HG02763 (cell line): ENCODE data around the gene MED28.
"Not testable (repeated sequence)": the region's sequence is repeated elsewhere in the genome, so short reads cannot be mapped to it uniquely, and the experiment has no call there.

Experiments
- ATAC-seq: cut with Tn5 transposase; IDR thresholded peaks from one replicate; pipeline ENCODE4 v1.9.1; 2021; ENCODE audit warnings: mild to moderate bottlenecking, moderate library complexity; ENCODE audit not compliant: unreplicated experiment

MED28 gene

GRCh38 chr4:17614416-17615299 lies at the start of gene MED28:
Gene MED28 (plus strand): TSS chr4:17614641. CDS start chr4:17614655, 14 bp downstream.
- peak; percentile 92 for ATAC-seq

GRCh38 chr4:17565846-17566245 lies 48.6 kb upstream of the MED28 start:
- ATAC-seq, result no peak

DNA sequence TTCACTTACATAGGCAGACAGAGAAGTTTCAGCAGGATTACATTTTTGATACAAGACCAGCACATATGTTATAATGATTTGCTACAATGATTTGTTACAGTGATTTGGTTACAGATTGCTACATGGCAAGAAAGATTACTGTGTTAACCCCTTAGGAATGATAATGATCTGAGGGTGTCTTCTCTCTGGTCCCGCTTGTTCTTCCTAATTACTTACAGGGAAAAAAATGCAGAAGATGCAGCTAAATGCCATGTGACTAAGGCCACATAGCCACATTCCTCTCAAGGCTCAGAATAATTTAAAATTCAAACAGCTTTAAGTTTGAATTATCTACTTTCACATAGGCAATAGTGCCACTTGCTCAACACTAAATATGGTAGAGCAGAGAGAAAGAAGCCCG lies 47.2 kb upstream of the MED28 start:
- ATAC-seq, result no peak

- no peak for ATAC-seq
These were observed 40.2 kb upstream of the MED28 start for GRCh38 chr4:17574206-17574605.

GRCh38 chr4:17575177-17575576 lies 39.3 kb upstream of the MED28 start:
- ATAC-seq, result not testable (repeated sequence)

DNA sequence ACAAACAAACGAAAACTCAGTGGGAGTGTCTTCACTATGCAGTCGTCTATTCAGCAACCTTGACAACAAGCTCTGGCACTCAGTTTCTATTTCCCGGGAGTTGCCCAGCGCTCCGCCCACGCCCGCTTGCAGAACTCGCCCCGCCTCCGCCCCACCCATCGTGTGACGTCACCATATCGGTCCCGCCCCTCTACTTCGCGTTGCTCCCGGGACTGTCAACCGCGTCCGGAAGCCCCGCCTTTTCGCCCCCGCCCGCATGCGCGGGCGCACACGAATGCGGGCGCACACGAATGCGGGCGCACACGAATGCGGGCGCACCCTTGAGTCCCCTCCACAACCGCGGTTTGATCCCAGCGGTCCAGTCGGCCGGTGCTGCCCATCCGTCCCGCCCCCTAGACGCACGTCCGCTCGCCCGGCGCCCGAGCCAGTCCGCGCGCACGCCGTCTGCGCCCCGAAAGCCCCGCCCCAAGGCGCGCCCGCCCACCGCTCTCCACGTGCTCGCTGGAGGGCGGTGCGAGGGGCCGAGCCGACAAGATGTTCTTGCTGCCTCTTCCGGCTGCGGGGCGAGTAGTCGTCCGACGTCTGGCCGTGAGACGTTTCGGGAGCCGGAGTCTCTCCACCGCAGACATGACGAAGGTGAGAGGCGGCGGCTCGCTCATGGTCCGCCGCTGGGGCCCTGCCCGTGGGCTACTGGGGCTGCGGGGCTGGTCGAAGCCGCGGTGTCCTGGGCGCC lies 37.3 kb upstream of the MED28 start, which contains the start of gene LAP3:
TSS of gene LAP3 (plus strand) at position 267 of the 733 bp plus-strand sequence. CDS start at position 535, 268 bp downstream.
- peak; percentile 84 for ATAC-seq

- ATAC-seq, result peak; percentile 7
These were observed 36.6 kb upstream of the MED28 start for GRCh38 chr4:17577665-17578481.

- ATAC-seq, result peak; percentile 30
These were observed 36.0 kb upstream of the MED28 start for GRCh38 chr4:17578482-17578891.

DNA sequence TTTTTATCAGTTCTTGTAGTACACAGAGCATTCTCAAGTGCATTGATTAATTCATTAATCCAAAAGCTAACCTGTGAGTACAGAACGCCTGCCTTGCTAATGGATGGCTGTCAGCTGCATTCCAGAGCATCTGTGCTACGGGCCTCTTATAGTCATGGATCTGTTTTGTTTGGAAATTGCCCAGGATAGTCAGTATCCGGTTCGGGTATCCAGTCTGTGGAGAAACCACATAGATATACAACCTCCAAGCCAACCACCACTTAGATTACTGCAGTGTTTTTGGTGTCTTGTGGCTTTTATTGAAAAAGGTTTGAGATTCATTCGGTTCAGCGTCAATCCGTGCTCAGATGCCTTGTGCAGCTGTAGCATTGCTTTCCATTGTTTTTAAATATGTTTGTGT lies 33.5 kb upstream of the MED28 start:
- ATAC-seq, result no peak

GRCh38 chr4:17583276-17583675 lies 31.2 kb upstream of the MED28 start:
- no peak for ATAC-seq

- no peak for ATAC-seq
These were observed 30.5 kb upstream of the MED28 start for GRCh38 chr4:17583941-17584340.

DNA sequence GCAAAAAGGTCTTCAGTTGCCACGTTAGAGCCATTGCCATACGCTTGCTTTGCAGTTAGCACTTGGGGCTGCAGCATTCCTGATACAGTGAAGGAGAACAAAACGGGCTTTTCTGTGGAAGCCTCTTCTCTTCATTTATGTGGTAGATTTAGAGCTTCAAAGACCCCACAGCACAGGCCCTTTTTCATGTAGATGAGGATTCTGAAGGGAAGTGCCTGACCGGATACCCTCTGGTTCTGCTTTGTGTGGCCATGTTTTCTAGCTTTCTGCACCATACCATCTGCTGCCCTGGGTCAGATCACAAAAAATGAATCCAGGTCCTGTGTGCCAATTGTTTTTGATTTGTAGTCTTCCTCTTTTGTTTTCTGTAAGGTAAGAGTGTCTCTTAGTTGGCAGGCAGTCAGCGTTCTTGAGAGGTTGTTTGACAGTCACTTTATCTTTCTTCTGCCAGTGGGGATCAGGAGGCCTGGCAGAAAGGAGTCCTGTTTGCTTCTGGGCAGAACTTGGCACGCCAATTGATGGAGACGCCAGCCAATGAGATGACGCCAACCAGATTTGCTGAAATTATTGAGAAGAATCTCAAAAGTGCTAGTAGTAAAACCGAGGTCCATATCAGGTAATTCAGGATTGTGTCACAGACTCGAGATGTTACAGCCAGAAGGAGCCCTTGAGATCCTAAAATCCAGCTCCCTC lies 29.8 kb upstream of the MED28 start:
- ATAC-seq, result no peak

- no peak for ATAC-seq
These were observed 27.2 kb upstream of the MED28 start for GRCh38 chr4:17587094-17587822.

DNA sequence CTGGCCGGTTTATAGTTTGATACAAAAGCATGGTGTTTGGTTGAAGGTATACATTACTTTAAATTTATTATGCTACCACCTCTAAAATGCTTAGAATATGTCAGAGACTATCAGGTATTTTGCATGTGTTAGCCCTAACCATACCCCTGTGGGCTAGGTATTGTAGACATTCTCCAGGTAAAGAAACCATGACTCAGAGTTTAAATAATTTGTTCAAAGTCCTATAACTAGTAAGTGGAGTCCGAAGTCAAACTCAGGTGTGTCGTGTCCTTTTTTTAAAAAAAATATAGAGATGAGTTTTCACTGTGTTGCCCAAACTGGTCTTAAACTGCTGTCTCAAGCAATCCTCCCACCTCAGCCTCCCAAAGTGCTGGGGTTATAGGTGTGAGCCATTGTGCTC lies 25.1 kb upstream of the MED28 start:
- ATAC-seq, result no peak

DNA sequence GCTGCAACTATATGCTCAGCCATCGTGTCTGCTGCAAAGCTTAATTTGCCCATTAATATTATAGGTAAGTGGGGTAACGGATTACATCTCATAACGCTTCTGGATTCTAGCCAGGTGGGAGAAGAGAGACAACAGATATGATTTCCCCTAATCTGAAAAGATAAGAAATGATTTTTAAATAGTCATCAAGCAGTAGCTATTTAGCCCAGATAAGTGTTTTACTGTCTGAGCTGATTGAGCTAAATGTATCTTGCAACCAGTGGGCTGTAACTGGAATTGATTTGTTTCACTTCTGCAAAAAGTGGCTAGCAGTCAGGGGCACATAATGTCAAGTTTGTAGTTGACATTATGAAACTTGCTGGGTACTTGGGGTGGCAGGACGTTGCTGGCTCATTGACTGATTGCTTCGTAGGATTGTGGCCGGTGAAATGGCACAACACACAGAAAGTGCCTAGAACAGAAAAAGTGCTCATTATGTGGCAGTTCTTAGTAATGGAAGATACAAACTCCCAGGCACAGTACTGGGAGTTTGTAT lies 18.9 kb upstream of the MED28 start:
- ATAC-seq, result peak; percentile 84

- no peak for ATAC-seq
These were observed 16.9 kb upstream of the MED28 start for GRCh38 chr4:17597517-17597916.

DNA sequence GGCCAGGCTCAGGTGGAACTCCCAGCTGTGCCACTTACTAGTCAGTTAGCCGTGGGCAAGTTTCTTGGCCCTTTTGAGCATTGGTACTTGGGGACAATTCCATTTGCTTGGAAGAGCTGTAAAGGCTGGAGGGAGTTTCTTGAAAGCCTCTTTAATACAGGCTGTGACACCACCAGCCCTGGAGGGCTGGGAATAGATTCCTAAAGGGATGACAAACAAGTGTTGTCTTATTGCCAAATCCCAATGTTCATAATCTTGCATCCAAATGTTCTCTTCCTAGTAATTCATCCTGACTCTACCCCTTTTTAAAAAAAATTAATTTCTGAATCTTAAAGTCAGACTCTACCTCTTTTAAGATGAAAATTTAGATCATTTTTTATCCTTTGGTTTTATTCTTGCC lies 14.6 kb upstream of the MED28 start:
- ATAC-seq, result no peak

DNA sequence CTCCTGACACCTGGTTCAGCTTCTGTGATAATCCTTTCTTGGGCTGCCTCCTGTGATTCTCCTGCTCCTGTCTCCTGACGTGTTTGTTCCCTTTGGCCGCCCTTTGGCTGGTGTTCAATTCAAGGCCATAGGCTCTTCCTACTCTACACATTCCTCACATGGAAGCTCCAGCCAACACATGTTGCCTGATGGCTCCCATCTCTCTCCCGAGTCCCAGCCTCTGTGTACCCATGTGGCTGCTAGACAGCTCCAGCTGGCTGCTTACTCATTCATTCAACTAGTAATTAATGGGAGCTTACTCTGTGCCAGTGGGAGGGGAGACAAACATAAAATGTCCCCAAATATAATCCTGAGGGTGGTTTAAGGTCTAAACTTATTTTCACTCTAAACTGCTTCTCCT lies 9.2 kb upstream of the MED28 start:
- no peak for ATAC-seq

GRCh38 chr4:17613761-17614415 lies 553 bp upstream of the MED28 start:
- ATAC-seq, result peak; percentile 53
